Right lobe of liver (tissue), 6 donors: Measurements from ENCODE around the gene COMMD1. TPM values are rescaled to one million over a fixed set of nuclear protein-coding genes. Genes with fewer than 3 reads are reported as not detected.

Experiments
- ATAC-seq, 4 donors: fragments of 200-7000 bp; cut with Tn5 transposase; one replicate each; pipeline ENCODE4 v1.9.1; 2020; ENCODE audit warnings: mild to moderate bottlenecking in 4 of 4, moderate library complexity in 4 of 4
- DNase-seq, 3 donors: peaks; one replicate each; pipeline ENCODE4 v3.0.0-alpha.2; 2020
- H3K27ac ChIP-seq, 3 donors: fragments of 200-600 bp; one replicate each; pipeline ENCODE4 v1.8.0; 2022
- H3K27me3 ChIP-seq, 2 donors: fragments of 200-600 bp; one replicate each; pipeline ENCODE4 v1.8.0; 2022
- H3K36me3 ChIP-seq, 4 donors: fragments of 200-600 bp; sonication (generic) in 1 of 4; one replicate each; pipeline versions ENCODE4 v1.5.1 to v1.8.0; 2017 to 2022; ENCODE audit warnings: control low read depth in 1 of 4
- H3K4me1 ChIP-seq, 4 donors: fragments of 200-600 bp; sonication (generic) in 1 of 4; one replicate each; pipeline versions ENCODE4 v1.5.1 to v1.8.0; 2017 to 2022; ENCODE audit warnings: control low read depth in 1 of 4
- H3K4me3 ChIP-seq, 3 donors: fragments of 200-600 bp; one replicate each; pipeline ENCODE4 v1.8.0; 2022
- H3K9me3 ChIP-seq, 4 donors: fragments of 200-600 bp; sonication (generic) in 1 of 4; one replicate each; pipeline versions ENCODE4 v1.5.1 to v1.8.0; 2017 to 2022; ENCODE audit warnings: control low read depth in 1 of 4
- POLR2A ChIP-seq: fragments of 450-650 bp; IDR thresholded peaks from one replicate; pipeline ENCODE4 v1.6.1; 2017; ENCODE audit warnings: antibody characterized with exemption, mild to moderate bottlenecking
- WGBS: methylation state at CpG from one replicate; pipeline ENCODE4 v1.1.6; 2018; ENCODE audit warnings: low coverage, low lambda C conversion rate; ENCODE audit not compliant: insufficient coverage; ENCODE audit errors: missing lambda C conversion rate; 5-methylcytosine and 5-hydroxymethylcytosine counted together
- intact Hi-C, 2 donors: fragments of 100-400 bp; cut with DNase I; formaldehyde crosslinking; loops; one replicate each; pipeline versions ENCODE4 v1.11.2 to v1.14.1; 2022
- total RNA-seq, 6 experiments: library from RNA; depleted of rRNA in 2 of 6; stranded (reverse); fragments of >200 nt in 2 of 6; fragmentation: NEBNext Ultra II Directional in 3 of 6; extraction: Animal tissue kit (Norgen Biotek cat#: 25700) in 3 of 6; gene quantifications; one replicate each; pipeline versions ENCODE4 v1.1.0 to v1.2.4, GENCODE V29; 2016 to 2023
- TF ChIP-seq, protein P1 (sequence below), 4 donors: fragments of 200-600 bp in 3 of 4; fragments of 450-650 bp in 1 of 4; IDR thresholded peaks; one replicate each; pipeline versions ENCODE4 v1.5.1 to v1.8.0; 2016 to 2022; ENCODE audit warnings: antibody characterized with exemption in 4 of 4, mild to moderate bottlenecking in 2 of 4
- donor health status: DM: no; HTN: yes; CAD: no.
- donor health status: DM: no; HTN: no; CAD: no.
- donor health status: DM: no; HTN: no; CAD: no.
- donor health status: DM: no; HTN: yes; CAD: no.
- donor health status: DM: no; HTN: yes; CAD: no.

Gene COMMD1
- total RNA-seq, 6 experiments from 2014 or later, result 17.2 to 21.6 (median 18.7) TPM

DNA sequence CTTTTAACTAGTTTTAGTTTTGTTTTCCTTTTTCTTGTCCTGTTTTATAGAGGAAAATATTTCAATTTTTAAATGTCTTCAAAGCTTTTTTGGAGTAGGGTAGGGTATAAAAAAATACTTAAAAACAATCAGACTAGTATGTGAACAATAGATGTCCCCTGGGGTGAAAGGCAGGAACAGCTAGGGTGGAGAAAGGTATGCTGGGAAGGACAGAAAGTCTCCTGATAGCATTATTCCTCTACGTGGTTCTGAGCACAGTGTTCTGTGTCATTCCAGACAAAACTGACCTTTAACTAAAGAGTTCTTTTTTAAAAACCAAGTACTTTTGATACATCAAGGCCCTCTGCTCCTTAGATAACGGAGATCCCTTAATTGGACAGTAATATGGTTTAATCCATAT lies 258.4 kb downstream of the COMMD1 start:
- DNase-seq (no peak), ATAC-seq (no peak)
- intact Hi-C loops, result no loop called here
- H3K4me1 ChIP-seq, result no peaks in the 10 kb centered on the region
- H3K36me3 ChIP-seq, result no peaks in the 10 kb centered on the region
- H3K9me3 ChIP-seq, result no peaks in the 10 kb centered on the region
- WGBS, result 62% methylated on average over 2 of the region's 2 CpGs
- no peak overlapping the region for H3K27ac ChIP-seq
- no peak for TF ChIP-seq POLR2A
- TF ChIP-seq, protein P1, sequence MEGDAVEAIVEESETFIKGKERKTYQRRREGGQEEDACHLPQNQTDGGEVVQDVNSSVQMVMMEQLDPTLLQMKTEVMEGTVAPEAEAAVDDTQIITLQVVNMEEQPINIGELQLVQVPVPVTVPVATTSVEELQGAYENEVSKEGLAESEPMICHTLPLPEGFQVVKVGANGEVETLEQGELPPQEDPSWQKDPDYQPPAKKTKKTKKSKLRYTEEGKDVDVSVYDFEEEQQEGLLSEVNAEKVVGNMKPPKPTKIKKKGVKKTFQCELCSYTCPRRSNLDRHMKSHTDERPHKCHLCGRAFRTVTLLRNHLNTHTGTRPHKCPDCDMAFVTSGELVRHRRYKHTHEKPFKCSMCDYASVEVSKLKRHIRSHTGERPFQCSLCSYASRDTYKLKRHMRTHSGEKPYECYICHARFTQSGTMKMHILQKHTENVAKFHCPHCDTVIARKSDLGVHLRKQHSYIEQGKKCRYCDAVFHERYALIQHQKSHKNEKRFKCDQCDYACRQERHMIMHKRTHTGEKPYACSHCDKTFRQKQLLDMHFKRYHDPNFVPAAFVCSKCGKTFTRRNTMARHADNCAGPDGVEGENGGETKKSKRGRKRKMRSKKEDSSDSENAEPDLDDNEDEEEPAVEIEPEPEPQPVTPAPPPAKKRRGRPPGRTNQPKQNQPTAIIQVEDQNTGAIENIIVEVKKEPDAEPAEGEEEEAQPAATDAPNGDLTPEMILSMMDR (IDR thresholded peaks at IDR 0.05), result no peak
- no peaks in the 10 kb centered on the region for H3K27me3 ChIP-seq
- no peak overlapping the region for H3K4me3 ChIP-seq

DNA sequence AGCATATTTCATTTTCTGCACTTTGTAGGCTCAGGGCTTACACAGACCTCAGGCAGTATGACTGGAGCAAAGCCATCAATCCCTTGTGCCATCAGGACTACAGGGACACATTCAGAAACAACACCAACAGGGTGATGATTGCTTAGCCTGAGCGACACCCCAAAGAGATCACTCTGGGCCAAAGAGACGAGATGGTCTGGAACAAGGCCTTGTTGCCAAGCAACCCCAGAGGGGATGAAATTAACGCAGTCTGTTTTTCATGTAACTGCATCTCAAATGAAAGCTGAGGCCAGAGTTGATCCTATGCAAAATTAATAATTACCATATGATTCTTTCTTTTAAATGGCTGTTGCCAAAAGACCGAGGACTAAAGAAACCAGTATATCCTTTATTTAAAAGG lies 270.3 kb downstream of the COMMD1 start:
- WGBS, result 83% methylated on average over 2 of the region's 4 CpGs
- TF ChIP-seq POLR2A, result no peak
- TF ChIP-seq, protein P1 (IDR thresholded peaks at IDR 0.05), result no peak
- Histone ChIP-seq H3K4me3 (no peak overlapping the region), H3K4me1 (no peaks in the 10 kb centered on the region), H3K36me3 (no peaks in the 10 kb centered on the region), H3K9me3 (no peaks in the 10 kb centered on the region), H3K27ac (no peak overlapping the region), H3K27me3 (no peaks in the 10 kb centered on the region)
- DNase-seq (no peak), ATAC-seq (no peak)
- intact Hi-C loops, result no loop called here

DNA sequence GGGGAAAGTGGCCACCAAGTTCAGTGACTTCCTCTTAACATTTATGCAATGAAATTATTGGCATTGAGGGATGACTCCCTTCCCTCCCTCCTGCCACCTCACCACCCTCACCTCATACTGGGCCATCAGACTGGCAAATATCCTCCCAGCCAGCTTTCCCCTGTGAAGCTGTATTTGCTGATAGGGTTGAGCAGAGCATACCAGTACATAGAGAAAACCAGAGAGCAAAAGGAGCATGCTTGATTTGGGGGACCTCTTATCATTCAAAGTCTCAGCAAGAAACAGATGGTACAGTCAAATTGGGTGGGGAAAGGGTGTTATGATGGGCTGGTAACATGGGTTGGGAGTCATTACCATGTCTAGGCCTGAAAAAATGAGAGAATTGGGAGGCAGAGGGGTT lies 271.3 kb downstream of the COMMD1 start:
- DNase-seq (no peak), ATAC-seq (peak in 3 of 4 donors; percentile 41 to 76 (median 62))
- intact Hi-C loops, result no loop called here
- Histone ChIP-seq H3K4me3 (no peak overlapping the region), H3K9me3 (no peaks in the 10 kb centered on the region), H3K27me3 (no peaks in the 10 kb centered on the region), H3K27ac (no peak overlapping the region), H3K4me1 (no peaks in the 10 kb centered on the region), H3K36me3 (no peaks in the 10 kb centered on the region)
- TF ChIP-seq, protein P1 (IDR thresholded peaks at IDR 0.05), result no peak
- TF ChIP-seq POLR2A, result no peak

DNA sequence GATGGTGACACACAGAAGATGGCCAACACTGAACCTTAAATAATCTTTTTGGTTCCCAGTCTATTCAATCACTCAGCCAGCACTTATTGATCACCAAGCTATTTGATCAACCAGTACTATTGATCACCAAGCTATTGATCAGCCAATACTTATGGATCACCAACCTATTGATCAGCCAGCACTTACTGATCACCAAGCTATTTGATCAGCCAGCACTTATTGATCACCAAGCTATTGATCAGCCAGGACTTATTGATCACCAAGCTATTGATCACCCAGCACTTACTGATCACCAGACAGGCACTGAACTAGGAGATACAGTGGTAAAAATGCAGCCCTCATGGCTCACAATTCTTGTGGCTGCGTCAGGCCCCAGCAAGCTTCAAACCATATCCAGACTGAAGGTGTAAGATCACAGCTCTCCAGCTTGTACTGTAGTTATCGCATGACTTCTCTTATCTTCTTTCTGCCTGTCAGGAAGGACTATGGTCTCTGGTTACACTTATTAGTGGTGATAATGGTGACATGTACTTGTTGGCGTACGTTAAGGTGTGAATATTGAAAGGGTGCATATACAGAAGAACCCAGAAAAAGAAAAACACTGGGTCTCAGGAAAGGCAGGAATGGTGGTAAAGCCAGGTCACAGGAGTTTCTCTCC lies 272.0 kb downstream of the COMMD1 start:
- H3K27ac ChIP-seq, result no peak overlapping the region
- 92% methylated on average over 4 of the region's 4 CpGs for WGBS
- ATAC-seq, result no peak
- TF ChIP-seq POLR2A, result no peak
- TF ChIP-seq, protein P1 (IDR thresholded peaks at IDR 0.05), result no peak
- H3K36me3 ChIP-seq, result no peaks in the 10 kb centered on the region
- H3K4me1 ChIP-seq, result no peaks in the 10 kb centered on the region
- intact Hi-C loops, result no loop called here
- DNase-seq, result no peak
- no peaks in the 10 kb centered on the region for H3K27me3 ChIP-seq
- H3K9me3 ChIP-seq, result no peaks in the 10 kb centered on the region
- H3K4me3 ChIP-seq, result no peak overlapping the region
